GM21360 (cell line): Measurements from ENCODE around the gene RASGRF1.
"Not testable (repeated sequence)": the region's sequence is repeated elsewhere in the genome, so short reads cannot be mapped to it uniquely, and the experiment has no call there.

Source experiments
- ATAC-seq: cut with Tn5 transposase; IDR thresholded peaks from one replicate; pipeline ENCODE4 v1.9.1; 2021; ENCODE audit warnings: mild to moderate bottlenecking, moderate library complexity; ENCODE audit not compliant: unreplicated experiment

Gene RASGRF1

DNA sequence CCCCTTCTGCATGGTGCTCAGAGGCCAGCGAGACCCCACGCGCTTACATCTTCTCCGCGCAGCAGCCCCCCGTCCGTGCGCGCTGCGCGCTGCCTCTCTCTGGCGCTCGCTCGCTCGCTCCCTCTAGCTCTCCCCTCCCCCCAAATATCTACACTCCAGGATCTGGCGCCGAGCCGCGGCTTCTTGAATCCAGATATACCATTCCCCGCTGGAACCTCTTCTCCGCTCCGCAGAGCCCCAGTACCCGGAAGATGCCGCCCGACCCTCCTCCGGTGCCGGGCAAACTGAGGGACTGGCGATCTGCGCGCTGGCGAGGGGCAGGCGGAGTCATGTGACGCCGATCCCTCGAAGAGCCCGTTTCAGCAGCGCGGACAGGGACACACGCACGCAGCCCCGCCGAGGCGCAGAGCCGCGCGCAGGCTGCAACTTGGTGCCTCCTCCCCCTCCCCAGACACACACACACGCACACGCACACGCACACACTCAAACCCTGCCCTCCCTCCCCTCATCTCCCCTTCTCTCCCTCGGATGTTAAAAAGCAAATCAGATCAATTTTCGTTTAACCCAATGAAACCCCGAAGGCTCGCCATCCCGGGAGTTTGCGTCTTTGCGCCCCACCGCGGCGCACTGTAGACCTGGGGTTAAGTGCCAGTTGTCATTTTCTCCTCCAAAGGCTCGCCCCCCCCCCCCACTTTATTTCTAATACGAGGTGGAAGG is at the start of gene RASGRF1:
TSS of gene RASGRF1 (minus strand) at position 294 of the 717 bp plus-strand sequence. CDS start at position 12, 282 bp downstream.
- no peak for ATAC-seq

DNA sequence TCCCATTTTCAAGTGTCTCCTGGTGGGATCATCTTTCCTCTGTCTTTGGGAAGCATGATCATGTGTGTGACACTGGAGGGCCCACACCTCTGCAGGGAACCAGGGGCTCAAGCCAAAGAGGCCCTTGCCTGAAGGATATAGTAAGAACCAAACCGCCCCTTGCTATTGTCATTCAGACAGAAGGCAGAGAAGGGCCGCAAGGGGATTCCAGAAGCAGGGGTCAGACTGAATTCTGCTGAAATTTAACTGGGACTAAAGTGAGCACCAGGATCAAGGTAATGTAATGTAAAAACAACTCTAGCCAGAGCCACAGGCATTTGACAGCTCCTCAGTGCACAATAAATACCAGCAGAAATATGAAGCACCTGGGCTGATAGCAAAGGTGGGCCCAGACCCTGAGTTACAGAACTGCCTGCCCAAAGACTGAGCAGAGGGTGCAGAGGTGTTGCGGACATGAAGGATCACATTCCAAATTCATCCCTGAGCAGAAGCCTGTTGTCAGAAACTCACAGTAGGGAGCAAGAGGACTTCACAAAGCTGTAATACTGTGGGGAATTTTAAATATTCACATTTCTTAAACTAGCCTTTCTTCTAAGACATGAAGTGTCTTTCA is 46.0 kb upstream of the RASGRF1 start:
- ATAC-seq, result no peak

GRCh38 chr15:79133309-79133708 is 42.7 kb upstream of the RASGRF1 start:
- no peak for ATAC-seq

DNA sequence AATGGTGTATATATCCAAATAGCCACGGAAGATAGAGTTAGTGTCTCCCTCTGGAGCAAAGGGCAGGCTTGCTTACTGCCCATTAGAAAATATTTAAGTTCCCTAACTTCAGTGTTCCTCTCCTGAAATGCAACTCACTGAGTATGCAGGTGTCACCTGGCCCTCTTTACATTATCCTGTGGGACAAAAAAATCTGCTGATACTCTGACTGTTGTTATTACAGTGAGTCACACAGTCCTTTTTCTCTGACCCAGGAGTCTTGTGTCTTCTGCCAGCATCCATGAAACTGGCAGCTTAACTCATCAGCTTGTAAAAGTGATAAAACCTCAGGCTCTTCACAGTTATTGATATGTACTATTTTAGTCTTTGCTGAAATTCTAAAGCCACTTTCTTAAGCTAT is 42.2 kb upstream of the RASGRF1 start:
- ATAC-seq, result no peak

DNA sequence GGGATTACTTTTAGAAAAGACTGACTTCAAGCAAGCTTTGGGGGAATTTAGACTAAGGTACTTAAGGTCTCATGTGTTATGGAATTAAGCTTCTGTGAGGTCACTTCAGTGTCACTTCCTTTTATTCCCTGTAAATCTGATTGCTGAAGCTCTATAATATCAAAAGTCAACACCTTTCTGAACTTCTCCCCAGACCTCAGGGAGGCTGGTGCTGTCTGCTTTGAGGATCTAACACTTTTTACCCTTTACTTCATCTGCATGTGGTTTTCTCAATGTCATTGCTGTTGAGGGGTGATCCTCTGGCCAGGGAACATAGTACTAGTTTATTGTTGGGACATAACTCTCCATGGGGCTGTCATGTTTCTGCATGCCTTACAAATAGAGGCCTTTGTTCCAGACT is 41.8 kb upstream of the RASGRF1 start:
- no peak for ATAC-seq

DNA sequence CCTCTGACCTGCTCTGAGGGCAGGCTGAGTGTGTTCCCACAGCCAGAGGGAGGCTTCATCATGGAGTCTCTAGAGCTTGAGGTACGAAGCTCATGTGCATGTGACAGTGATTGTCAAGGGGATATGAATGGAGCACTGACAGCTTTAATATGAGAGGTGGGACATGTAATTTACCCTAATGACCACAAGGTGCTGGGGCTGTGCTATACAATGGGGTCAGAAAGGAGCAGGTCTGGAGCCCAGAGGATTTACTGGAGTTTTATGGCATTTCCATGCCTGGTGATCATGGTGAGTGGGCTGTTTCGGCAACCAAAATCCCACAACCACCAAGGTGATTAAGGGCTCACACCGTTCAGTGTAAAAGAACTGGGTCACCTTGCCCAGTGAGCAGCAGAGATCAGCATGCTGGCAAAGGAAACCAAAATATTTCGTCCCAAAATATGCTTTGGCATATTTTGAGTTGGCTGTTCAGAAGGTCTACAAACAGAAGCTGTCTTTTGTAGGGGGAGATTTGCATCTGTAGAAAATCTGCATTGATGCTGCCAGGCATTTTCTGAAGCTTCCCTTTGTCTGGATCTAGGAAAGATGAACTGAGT is 40.1 kb upstream of the RASGRF1 start:
- ATAC-seq, result no peak

DNA sequence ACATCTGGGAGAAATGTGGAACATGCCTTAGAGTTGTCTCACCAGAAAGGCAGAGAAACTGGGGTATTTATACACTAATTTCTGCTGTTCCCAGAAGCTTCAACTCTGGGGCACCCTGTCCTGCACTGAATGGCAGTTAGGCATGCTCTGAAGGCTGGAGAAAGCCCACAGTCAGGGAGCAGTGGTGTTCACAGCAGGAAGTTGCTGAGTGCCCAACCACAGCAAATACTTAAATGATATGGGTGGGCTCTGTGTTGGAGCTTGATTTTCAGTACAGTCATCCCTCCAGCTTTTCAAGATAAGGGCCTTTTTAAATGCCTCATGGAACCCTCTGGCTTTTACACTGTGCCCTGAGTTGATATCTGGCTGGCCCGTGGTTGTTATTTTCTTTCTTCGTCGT is 38.7 kb upstream of the RASGRF1 start:
- no peak for ATAC-seq

DNA sequence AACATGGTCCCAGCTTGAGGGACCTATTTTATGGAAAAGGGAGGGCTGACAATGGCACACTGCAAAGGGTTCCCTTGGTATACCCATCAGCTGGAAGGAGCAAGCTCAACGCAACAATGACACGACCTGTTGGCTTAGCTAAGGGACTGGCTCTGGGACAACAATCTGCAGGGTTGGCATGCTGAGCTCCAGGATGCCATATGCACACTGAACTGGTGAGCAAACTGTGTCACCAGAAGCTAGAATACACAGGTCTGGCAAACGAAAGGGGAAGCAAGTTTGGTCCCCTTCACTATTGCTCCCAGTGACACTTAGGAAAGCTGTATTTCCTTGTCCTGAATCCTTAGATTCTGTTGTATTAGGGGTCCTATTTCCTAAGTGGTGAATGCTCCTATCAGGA is 38.0 kb upstream of the RASGRF1 start:
- ATAC-seq, result no peak

GRCh38 chr15:79124388-79124787 is 33.8 kb upstream of the RASGRF1 start:
- no peak for ATAC-seq

GRCh38 chr15:79122991-79123390 is 32.4 kb upstream of the RASGRF1 start:
- ATAC-seq, result no peak

DNA sequence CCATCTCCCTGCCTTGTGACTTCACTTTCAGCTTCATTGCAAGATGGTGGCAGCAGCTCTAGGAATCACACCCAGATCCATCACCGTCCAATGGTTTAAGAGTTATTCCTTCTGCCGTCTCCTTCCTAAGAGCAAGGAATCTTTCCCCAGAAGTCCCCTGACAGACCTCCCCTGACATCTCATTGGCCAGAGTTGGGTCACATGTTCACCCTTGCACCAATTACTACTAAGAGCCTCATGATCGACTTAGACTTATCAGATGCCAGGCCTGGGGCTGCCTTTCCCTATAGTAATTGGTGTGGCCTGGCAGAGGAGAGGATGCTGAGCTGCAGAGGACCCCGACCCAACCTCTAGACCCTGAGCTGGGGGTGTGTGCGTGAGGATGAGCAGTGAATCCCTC is 31.8 kb upstream of the RASGRF1 start:
- no peak for ATAC-seq

DNA sequence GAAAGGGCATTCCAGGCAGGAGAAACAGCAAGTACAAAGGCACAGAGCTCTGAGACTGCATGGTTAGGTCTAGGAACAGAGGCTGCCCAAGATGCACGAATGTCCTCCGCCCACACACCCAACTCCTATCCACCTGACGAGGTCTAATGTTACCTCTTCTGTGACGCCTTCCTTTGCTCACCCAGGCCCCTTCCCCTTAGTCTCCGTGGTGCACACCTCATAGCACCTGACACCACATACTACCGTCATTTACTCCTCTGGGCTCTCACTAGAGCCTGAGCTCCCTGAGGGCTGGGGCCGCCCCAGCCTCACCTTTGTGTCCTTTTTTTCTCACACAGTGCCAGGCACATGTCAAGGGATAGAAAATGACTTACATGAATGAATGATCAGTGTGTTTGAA is 31.0 kb upstream of the RASGRF1 start:
- ATAC-seq, result no peak

GRCh38 chr15:79117442-79118204 is 27.0 kb upstream of the RASGRF1 start:
- ATAC-seq, result no peak

GRCh38 chr15:79116771-79117170 is 26.2 kb upstream of the RASGRF1 start:
- ATAC-seq, result no peak

DNA sequence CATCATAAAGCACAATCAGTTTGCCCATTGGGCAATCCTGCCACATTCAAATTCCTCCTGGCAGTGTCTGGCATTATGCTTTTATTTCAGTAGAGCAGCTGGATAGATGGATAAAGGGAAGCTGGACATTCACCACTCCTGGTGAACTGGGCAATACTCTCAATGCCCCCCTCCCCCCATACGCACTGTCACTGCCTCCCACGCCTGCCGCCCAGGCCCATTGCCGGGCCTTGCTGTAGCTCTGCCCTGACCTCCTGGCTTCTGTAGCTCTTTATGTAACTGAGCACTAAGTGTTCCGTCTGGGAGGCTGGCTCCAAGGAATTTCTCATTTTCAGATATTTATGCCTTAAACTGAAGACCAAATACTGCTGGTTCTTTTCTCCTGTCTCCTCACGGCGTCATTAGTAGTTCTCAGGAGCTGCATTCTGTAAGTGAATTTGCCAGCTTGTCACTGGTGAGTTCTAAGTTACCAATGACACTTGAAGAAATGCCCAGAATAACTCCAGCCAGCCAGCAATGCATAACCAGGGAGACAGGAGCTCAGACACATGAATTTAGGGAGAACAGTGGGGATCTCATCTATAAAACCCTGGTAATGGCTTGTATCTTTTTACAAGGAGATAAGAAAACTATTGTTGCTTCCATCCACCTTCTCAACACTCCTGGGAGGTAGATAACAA is 25.5 kb upstream of the RASGRF1 start:
- no peak for ATAC-seq

DNA sequence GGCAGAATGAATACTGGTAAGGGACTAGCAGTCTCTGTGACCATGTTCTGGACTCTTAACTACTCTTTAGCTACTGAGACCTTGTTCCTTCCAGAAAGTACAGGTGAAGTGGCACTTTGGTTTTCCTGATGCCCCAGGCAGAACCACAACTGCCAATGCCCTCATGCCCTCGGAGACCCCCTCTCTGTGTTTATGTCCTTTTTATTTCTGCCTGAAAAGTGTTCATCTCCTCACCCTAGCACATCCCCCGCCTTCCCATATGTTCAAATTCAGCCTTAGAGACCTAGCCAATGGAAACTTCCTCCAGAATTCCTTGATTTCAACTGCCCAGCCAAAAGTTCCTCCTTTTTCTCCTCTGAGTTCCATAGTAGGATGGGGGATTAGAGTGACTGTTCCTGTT is 23.3 kb upstream of the RASGRF1 start:
- ATAC-seq, result no peak

DNA sequence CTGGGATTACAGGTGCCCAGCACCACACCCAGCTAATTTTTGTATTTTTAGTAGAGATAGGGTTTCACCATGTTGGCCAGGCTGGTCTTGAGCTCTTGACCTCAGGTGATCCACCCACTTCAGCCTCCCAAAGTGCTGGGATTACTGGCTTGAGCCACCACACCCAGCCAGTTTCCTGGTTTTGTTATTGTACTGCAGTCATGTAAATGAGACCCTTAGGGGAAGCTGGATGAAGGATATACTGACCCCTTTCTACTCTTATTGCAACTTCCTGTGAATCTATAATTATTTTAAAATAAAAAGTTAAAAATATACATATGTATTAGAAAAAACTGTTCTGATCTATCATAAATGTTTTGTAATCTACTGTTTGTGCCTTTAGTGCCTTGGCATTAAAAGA is 20.8 kb upstream of the RASGRF1 start:
- not testable (repeated sequence) for ATAC-seq

DNA sequence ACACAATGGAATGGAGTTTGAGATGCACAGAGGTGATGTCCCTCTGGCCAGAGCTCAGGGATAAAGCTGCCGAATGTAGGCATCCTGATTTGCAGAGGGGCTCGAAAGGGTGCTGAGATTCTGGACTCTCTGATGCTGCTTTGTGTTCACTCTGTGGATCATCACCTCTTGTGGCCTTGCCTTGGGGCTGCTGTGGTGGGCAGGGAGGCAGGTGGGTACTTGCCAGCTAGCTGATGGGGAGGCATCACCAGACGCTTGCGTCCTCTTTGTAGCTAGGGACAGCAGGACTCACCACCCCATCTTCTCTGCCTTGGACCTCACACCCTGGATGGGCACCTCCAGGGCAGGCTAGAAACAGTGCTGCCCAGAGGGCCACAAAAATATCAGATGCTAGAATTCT is 14.6 kb upstream of the RASGRF1 start:
- ATAC-seq, result no peak

DNA sequence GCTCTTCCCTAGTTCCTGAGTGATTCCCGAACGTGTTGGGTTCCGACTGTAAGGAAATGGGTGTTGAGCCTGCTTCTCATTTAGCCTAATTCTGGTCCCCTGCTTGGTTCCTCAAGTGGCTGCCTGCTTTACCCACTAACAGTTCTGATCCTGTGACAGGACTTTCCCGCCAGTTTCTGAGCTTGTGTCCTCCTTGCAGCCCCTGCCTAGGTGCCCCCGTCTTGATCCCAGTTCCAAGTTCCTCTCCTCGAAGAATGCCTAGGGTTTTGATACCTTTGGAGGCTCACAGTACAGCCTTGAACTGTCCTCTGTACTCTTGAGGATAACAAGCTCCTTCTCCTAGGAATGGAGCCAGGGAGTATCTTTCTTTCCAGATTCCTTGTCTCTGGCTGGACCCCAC is 12.0 kb upstream of the RASGRF1 start:
- ATAC-seq, result no peak

DNA sequence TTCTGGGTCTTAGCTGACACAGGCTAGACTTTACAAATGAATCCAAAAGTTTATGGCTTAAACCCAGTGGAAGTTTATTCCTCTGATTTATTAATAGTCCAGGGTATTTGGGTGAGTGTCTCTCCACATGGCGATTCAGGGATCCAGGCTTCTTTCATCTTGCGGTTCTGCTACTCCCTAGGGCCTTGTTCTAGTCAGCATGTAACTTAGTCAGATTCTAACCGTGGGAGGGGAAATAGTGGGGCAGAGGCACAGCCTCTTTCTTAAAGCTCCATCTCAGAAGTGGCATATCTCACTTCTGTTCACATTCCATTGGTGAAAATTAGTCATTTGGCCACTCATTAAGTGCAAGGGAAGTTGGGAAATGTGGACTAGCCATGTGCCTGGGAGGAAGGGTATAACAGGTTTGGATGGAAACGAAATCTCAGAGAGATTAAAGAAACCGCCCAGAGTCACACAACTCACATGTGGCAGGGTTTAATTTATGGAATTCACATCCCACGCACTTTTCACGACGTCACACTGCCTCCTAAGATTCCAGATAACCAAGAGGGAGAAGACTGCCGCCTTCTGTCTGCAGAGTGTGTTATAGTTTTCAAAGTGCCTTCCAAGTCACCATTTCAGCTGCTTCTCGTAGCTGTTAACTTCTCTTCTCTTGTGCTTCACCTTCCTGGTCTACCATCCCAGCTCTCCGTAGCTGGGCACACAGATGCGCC is 11.4 kb upstream of the RASGRF1 start:
- no peak for ATAC-seq
